ENCODE measurements around the gene ZNHIT3.

- TF ChIP-seq CTCF (IDR thresholded peaks at IDR 0.05 in 8 of 11, conservative IDR thresholded peaks at IDR 0.05 in 3 of 11) (no peak), POLR2AphosphoS5 (IDR thresholded peaks at IDR 0.05) (no peak), POLR2A (IDR thresholded peaks at IDR 0.05) (no peak)
Observed at GRCh38 chr17:36469733-36470132, 16.7 kb upstream of the ZNHIT3 start.

Measured in spleen (tissue), 7 donors.